AG04450 (cell line): ENCODE data around the gene AK9. TPM values are rescaled to one million over a fixed set of nuclear protein-coding genes. Genes with fewer than 3 reads are reported as not detected.

Source experiments
- CTCF ChIA-PET: fragments of 300-600, 350-600 bp; formaldehyde crosslinking; extraction: SDS; loops from one replicate; lab custom pipeline; 2022; ENCODE audit warnings: antibody characterized with exemption, inconsistent platforms; lab: Charles Lee
- POLR2A ChIA-PET: fragments of 350-600 bp; formaldehyde crosslinking; extraction: SDS; loops from one replicate; lab custom pipeline; 2021; ENCODE audit warnings: antibody characterized with exemption, inconsistent platforms; lab: Yijun Ruan, JAX
- DNase-seq: peaks from one replicate; pipeline ENCODE4 v3.0.0-alpha.2; 2011; ENCODE audit warnings: low read depth, low spot score
- H3K27ac ChIP-seq: one replicate; pipeline ENCODE4 v1.5.1; 2012; ENCODE audit warnings: low read depth, low read length, control low read depth
- H3K27me3 ChIP-seq: one replicate; pipeline ENCODE4 v1.6.0; 2012; ENCODE audit warnings: low read length; ENCODE audit not compliant: control insufficient read depth, insufficient read depth
- H3K4me3 ChIP-seq: 2 replicates; pipeline ENCODE4 v1.5.1; 2011; ENCODE audit warnings: mild to moderate bottlenecking, low read depth, low read length, control low read depth
- H3K9me3 ChIP-seq: 2 replicates; pipeline ENCODE4 v1.5.1; 2012; ENCODE audit warnings: low read length; ENCODE audit not compliant: control insufficient read depth, insufficient read depth
- polyA plus RNA-seq: library from polyadenylated mRNA; depleted of rRNA; stranded (reverse); fragments of >200 nt; gene quantifications from 2 replicates; pipeline ENCODE4 v1.2.3, GENCODE V29; 2011
- TF ChIP-seq, protein P1 (sequence below): IDR thresholded peaks from 2 replicates; pipeline ENCODE4 v1.5.1; 2011; ENCODE audit warnings: low read depth, low read length, control low read depth, inconsistent platforms

The AK9 gene
- polyA plus RNA-seq, 1 experiment, result 3.6 TPM

DNA sequence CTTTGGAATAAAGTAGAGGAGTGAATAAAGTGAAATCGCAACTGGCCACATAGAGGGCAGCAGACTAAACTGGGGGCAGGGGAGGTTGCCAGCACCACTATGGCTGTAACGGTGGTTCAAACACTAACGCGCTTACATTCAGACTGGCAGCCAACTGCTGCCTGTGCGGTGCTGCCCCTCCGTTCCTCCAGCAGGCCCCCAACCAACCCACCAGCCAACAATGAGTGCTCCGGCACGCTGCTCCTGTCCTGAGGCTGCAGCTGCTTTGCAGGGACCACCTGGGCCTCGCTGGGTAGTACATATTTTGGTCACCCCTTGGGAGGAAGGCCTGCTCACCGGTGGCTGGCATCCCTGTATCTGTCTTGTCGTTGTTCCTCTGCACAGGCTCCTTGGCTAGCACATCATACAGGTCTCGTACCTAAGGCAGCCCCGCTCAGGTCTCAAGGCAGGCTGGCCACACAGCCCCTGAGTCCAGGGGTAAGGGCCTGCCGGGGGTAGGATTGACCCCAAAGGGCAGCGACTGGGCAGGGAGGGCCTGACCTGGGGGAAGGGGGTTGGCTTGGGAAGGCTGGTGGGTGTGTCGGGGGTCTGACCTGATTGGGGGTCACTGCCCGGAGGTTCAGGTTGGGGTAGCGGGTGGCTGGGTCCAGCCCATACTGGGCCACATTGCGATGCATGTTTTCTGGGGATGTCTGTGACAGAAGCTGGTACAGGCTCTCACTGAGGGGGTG, 241.8 kb downstream of the AK9 start:
- DNase-seq, result no peak
- ChIA-PET POLR2A (interaction anchor here (0.9 kb wide), 1 partner anchor 8 kb away, joined by 3 read pairs; the partner anchor contains the start of genes PPIL6 and SMPD2), CTCF (no interaction called here)
- no peak overlapping the region for H3K27ac ChIP-seq
- H3K4me3 ChIP-seq, result no peak overlapping the region
- no peaks in the 10 kb centered on the region for H3K27me3 ChIP-seq
- TF ChIP-seq, protein P1, sequence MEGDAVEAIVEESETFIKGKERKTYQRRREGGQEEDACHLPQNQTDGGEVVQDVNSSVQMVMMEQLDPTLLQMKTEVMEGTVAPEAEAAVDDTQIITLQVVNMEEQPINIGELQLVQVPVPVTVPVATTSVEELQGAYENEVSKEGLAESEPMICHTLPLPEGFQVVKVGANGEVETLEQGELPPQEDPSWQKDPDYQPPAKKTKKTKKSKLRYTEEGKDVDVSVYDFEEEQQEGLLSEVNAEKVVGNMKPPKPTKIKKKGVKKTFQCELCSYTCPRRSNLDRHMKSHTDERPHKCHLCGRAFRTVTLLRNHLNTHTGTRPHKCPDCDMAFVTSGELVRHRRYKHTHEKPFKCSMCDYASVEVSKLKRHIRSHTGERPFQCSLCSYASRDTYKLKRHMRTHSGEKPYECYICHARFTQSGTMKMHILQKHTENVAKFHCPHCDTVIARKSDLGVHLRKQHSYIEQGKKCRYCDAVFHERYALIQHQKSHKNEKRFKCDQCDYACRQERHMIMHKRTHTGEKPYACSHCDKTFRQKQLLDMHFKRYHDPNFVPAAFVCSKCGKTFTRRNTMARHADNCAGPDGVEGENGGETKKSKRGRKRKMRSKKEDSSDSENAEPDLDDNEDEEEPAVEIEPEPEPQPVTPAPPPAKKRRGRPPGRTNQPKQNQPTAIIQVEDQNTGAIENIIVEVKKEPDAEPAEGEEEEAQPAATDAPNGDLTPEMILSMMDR, result no peak
- no peaks in the 10 kb centered on the region; the same call in 1 of the 2 replicates for H3K9me3 ChIP-seq

DNA sequence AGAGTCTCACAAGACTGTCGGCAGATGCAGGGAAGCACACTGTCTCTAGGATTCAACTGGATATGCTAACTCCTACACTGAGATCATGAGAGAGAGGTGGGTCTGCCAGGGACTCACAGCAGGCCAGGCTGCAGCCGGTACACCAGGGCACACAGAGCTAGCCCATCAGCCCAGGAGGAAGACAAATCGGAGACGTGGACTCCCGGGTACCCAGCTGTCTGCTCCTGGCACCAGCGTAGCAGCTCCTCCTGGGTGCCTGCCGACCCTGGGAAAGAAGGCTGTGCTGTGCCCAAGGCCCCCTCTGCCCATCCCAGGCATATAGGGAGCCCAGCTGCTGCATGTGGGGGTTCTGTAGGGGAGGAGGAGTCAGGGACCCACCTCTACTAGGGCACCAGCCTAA, 242.4 kb downstream of the AK9 start:
- Histone ChIP-seq H3K4me3 (no peak overlapping the region), H3K9me3 (no peaks in the 10 kb centered on the region; the same call in 1 of the 2 replicates), H3K27me3 (no peaks in the 10 kb centered on the region), H3K27ac (peak overlapping the region; percentile 11)
- TF ChIP-seq, protein P1, result no peak
- ChIA-PET POLR2A (interaction anchor here (0.5 kb wide), 1 partner anchor 65 kb away, joined by 4 read pairs; no protein-coding TSS in a partner anchor), CTCF (no interaction called here)
- DNase-seq, result no peak

DNA sequence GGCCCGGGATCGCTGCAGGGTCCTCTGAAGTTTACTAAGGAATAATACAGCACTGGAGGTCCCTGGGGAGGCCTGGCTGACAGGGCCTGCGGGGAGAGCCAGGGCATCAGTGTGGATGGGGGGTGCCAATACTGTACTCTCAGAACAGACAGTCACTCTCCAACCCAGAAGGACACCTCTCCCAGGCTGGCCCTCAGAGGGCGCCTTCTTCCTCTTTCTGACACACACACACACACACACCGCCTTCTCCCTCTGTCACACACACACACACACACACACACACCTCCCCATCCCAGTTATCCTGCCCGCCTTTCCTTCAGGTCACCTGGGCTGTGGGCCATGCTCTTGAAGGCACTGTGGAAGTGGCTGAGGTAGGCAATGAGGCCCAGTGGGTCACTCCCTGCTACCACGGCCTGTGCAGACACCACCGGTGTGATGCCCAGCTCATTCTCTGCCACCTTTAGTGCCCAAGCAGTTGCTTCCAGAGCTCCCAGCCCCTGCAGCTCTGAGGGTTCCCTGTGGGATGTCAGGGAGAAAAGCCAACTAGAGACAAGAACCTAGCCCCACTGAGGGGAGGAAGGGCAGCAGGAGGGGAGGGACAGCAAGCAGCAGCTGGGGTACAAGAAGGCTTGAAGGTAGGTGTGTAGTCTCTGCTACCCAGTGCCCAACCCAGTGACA, 243.0 kb downstream of the AK9 start:
- CTCF ChIA-PET, result no interaction called here
- Histone ChIP-seq H3K4me3 (no peak overlapping the region), H3K9me3 (no peaks in the 10 kb centered on the region; the same call in 1 of the 2 replicates), H3K27ac (no peak overlapping the region), H3K27me3 (no peaks in the 10 kb centered on the region)
- TF ChIP-seq, protein P1, result no peak
- POLR2A ChIA-PET, result interaction anchor here (0.5 kb wide), 1 partner anchor 64 kb away, joined by 4 read pairs; no protein-coding TSS in a partner anchor
- no peak for DNase-seq

DNA sequence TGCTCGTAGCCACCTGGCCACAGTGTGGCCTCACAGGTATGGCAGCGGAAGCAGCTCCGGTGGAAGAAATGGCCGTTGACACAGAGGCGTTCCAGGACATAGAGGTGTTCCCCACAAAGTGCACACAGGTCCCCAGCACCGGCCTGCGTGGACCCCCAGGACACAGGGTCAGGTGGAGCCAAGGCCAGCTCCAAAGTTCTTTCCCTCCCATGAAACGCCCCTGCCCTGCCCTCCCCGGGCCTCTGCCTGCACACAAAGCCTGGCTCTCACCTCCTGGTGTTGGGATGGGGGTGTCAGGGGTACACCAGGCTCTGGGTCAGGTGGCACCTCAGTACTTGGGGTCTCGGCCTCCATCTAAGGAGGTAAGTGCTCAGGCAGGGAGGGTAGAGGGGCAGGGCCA, 243.9 kb downstream of the AK9 start:
- Histone ChIP-seq H3K9me3 (no peaks in the 10 kb centered on the region; the same call in 1 of the 2 replicates), H3K4me3 (no peak overlapping the region), H3K27me3 (no peaks in the 10 kb centered on the region), H3K27ac (no peak overlapping the region)
- no peak for DNase-seq
- TF ChIP-seq, protein P1, result no peak
- ChIA-PET POLR2A (no interaction called here), CTCF (no interaction called here)

DNA sequence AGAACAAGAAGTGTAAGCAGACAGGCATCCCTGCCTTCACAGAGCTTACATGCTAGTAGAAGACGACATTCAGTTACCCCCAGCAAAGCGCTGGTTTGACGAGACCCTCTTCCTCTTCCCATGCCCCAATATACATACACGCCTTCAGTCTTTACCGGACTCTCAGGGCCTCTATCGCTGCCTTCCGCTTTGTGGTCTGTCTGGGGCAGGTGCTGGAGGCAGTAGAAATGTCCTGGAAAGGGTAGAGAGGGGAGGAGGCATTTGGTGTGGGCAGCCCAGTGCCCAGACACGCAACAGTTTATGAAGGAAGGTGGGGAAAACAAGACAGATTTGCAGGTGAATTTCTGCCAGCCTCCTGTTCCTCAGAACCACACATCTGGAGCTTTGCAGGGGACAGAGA, 244.5 kb downstream of the AK9 start:
- no peak for DNase-seq
- no peaks in the 10 kb centered on the region for H3K27me3 ChIP-seq
- POLR2A ChIA-PET, result no interaction called here
- H3K9me3 ChIP-seq, result no peaks in the 10 kb centered on the region; the same call in 1 of the 2 replicates
- no peak overlapping the region for H3K27ac ChIP-seq
- CTCF ChIA-PET, result no interaction called here
- TF ChIP-seq, protein P1, result no peak
- no peak overlapping the region for H3K4me3 ChIP-seq
